GM23248 (cell line): Measurements from ENCODE around the gene FNDC3B.

ENCODE experiments used
- EZH2 ChIP-seq: fragments of 200-600 bp; sonication (generic); IDR thresholded peaks from 2 replicates; pipeline ENCODE4 v1.6.1; 2018; ENCODE audit warnings: antibody characterized with exemption, mild to moderate bottlenecking; ENCODE audit not compliant: insufficient read depth, poor library complexity, severe bottlenecking
- EZH2phosphoT487 ChIP-seq: fragments of 200-600 bp; sonication (generic); IDR thresholded peaks from 2 replicates; pipeline ENCODE4 v1.6.1; 2018; ENCODE audit warnings: antibody characterized with exemption, moderate library complexity, mild to moderate bottlenecking, low read depth; ENCODE audit not compliant: insufficient read depth

GRCh38 chr3:172286548-172287148 is 247.3 kb downstream of the FNDC3B start:
- TF ChIP-seq EZH2 (no peak), EZH2phosphoT487 (no peak)
